B cell (primary cell): ENCODE data around the gene PHACTR1.

ENCODE experiments used
- EZH2 ChIP-seq: IDR thresholded peaks from 2 replicates; pipeline ENCODE4 v1.6.1; 2012; ENCODE audit warnings: borderline replicate concordance, low read depth, mild to moderate bottlenecking, moderate library complexity, low read length; ENCODE audit not compliant: insufficient read depth, poor library complexity, severe bottlenecking
- TF ChIP-seq, protein P1 (sequence below): fragments of 200-600 bp; IDR thresholded peaks from one replicate; pipeline ENCODE4 v1.8.0; 2022; ENCODE audit warnings: antibody characterized with exemption, mild to moderate bottlenecking

GRCh38 chr6:12753036-12753435 lies 36.5 kb downstream of the PHACTR1 start:
- TF ChIP-seq, protein P1, sequence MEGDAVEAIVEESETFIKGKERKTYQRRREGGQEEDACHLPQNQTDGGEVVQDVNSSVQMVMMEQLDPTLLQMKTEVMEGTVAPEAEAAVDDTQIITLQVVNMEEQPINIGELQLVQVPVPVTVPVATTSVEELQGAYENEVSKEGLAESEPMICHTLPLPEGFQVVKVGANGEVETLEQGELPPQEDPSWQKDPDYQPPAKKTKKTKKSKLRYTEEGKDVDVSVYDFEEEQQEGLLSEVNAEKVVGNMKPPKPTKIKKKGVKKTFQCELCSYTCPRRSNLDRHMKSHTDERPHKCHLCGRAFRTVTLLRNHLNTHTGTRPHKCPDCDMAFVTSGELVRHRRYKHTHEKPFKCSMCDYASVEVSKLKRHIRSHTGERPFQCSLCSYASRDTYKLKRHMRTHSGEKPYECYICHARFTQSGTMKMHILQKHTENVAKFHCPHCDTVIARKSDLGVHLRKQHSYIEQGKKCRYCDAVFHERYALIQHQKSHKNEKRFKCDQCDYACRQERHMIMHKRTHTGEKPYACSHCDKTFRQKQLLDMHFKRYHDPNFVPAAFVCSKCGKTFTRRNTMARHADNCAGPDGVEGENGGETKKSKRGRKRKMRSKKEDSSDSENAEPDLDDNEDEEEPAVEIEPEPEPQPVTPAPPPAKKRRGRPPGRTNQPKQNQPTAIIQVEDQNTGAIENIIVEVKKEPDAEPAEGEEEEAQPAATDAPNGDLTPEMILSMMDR: no peak
- TF ChIP-seq EZH2: no peak
